HG02884 (cell line): ENCODE results near the gene SLC22A23.

Experiments
- ATAC-seq: cut with Tn5 transposase; IDR thresholded peaks from one replicate; pipeline ENCODE4 v1.9.1; 2021; ENCODE audit warnings: mild to moderate bottlenecking, moderate library complexity; ENCODE audit not compliant: unreplicated experiment

The SLC22A23 gene

GRCh38 chr6:3372912-3373554 lies 83.8 kb downstream of the SLC22A23 start:
- no peak for ATAC-seq

- ATAC-seq, result no peak
Observed at GRCh38 chr6:3372184-3372846, 84.5 kb downstream of the SLC22A23 start.

DNA sequence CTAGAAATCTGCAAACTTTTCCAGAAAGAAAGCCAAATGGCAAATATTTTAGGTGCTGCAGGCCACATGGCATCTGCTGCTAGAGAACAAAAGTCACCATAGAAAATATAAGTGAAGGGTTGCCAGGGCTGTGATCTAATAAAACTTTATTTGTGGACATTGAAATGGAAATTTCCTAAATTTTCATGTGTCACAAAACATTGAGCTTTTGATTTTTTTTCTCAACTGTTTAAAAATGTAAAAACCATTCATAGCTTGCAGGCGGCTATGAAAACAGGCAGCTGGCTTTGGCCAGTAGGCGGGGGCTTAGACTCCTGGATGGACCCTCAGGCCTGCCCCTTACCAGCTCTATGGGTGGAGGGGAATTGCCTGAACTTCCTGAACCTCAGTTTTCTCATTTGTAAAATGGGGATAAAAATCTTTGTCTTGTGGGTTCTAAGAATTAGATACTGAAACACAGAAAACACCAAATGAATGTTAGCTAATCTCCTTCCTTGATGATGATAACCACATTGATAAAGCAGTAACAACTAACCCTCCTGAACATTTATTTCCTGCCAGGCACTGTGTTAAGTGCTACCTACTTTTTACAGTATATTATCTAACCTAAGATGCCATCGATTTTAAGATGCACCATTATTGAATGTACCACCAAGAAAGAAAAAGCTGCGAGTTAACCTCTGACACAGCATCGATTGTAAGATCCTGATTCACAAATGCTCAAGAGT lies 85.5 kb downstream of the SLC22A23 start:
- ATAC-seq, result no peak

DNA sequence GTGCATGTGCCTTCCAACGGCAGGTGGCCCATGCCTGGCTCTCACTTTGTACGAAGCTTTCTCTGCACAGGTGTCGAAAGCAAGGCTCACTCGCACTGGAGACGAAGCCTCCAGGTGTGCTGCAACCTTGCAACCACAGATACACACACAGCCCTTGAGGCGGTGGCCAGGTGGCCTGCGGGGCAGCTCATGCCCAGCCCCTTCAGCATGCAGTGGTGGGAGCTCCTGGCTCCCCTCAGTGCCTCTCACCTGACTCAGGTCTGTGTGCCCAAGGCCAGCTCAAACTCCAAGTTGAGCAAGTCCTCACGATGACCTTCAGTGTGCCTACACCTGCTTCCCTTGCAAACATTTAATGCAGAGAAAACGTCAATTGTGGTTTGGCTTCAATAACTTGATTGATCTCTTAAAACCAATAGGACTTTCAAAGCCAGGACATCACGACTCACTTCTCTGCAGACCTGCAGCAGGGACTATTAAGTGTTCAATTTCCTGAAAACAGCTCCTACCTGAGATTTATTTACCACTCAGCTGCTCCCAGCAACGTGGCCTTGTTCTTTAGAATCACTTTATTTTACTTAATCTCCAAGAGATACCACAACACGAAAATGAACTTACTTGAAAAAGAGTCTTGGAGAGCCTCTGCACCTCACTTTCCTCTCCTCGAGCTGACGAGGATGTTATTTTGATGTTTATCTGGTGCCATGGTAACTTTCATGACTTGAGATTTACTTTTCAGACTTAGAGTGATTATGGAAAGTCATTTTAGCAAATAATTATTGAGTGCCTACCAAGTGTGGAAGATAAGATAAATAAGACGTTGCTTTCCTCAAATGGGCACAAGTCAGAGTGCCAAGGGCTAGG lies 86.3 kb downstream of the SLC22A23 start:
- no peak for ATAC-seq

DNA sequence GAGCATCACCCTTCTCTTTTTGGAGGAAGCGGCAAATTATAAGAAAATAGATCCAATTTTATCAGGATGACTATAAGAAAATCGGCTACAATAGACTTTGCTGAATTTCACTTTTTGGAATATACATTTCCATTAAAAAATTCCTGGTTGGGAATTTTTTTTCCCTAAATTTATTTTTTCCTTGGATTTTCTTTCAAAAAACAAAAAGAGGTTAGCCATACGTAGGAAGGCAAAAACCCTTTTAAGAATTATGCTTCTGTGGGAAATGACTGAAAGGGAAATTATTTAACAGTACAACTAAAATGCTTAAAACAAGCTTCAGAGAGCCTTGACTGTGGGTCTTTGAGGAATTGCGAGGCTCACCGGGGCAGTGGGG lies 86.9 kb downstream of the SLC22A23 start:
- no peak for ATAC-seq

- ATAC-seq, result no peak
Observed at GRCh38 chr6:3368685-3369084, 88.2 kb downstream of the SLC22A23 start.

DNA sequence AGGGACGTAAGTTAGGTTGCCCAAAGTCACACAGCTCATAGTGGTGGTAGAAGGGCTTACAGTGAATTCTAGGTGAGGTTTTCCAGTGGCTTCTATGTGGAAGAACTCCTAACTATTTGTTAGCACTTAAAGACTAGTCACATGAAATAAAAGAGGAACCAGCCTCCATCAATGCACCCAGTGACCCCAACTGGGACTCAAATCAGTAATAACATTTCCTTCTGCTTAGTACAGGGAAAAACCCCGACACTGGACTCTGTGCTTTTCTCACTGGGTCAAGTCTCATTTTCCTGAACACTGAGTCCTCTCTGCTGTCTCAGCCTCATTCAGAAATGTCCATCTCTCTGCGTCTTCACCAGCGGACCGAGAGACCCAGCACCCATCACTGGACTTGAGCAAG lies 89.2 kb downstream of the SLC22A23 start:
- no peak for ATAC-seq

DNA sequence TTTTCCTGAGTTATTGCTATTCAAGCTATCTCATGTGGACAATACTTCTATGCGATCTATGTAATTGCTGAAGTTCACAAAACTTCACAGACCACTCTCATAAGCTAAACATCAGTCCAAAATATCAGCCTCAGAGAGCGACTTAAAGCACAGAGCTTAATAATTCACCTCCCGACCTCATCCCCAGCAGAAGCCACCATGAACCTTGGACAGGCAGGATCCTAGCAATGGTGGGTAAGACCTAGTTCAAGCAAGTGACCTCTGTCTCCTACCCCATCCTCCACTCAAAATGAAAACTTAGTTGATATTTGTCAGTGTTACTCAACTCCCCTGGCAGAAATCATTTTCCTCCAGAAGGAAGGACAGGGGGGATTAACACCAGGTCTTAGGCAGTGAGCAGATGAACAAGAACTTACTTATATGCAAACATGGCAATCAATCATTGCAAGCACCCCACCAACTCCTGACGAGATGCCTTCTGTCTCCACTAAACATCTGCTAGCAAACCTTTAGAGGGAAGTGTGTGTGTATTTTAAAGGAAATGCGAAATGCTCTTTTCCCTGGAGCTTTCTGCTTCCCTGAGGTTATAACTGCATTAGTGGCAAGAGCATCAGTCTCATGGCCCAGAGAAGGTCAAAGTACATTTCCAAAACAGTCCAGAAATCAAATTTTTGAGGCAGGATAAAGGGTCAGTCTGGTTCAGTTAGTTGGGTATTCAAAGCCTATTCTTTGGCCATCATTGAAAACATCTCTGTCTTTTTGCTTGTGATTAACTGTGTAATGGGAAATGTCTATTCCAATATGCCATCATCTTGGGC lies 90.0 kb downstream of the SLC22A23 start:
- no peak for ATAC-seq

- no peak for ATAC-seq
Observed at GRCh38 chr6:3364391-3364790, 92.5 kb downstream of the SLC22A23 start.

GRCh38 chr6:3363296-3364025 lies 93.4 kb downstream of the SLC22A23 start:
- no peak for ATAC-seq

DNA sequence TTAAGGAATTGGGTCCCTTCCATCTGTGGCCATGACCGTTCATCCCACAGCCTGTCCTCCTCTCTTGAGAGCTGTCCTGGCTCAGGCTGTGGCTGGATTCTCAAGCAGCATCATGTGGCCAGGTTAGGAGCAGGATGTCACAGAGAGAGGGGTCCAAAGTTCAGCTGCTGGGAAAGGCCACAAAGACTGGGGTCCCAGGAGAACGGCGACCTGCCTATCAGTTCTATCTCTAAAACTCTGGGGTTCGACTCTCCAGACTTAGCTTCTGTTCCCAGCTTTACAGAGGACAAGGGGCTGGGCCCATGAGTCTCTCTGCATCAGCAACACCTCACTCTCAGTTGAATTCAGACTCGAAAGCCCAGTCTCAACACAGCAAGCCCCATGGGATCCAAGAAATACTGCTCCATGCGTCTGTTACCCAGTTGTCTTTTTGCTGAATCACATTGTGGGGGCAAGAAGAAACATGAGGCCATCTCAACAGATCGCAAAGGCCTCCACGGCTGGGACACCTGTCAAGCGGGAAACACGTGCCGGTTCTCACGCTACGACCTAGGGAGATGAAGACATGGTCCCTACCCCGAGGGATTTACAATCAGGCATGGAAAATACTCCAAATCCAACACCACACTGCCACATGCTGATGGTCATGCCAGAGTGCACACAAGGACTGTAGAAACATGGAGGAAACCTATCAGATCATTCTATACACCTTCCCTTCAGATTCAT lies 95.4 kb downstream of the SLC22A23 start:
- ATAC-seq, result no peak

DNA sequence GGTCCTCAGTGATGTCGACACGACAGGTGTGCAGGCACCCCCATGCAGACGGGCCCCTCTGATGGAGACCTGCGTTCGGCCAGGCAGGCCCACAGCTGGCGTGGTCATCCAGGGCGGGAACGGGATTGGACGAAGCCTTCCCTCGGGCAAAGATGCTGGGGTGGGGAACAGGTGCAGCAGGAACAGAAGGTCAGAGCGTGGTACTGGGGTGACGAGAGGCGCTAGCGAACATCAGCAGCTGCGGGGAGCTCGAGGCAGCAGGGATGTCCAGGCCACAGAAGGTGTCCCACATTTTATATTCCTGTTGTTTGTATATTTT lies 96.2 kb downstream of the SLC22A23 start:
- ATAC-seq, result no peak

DNA sequence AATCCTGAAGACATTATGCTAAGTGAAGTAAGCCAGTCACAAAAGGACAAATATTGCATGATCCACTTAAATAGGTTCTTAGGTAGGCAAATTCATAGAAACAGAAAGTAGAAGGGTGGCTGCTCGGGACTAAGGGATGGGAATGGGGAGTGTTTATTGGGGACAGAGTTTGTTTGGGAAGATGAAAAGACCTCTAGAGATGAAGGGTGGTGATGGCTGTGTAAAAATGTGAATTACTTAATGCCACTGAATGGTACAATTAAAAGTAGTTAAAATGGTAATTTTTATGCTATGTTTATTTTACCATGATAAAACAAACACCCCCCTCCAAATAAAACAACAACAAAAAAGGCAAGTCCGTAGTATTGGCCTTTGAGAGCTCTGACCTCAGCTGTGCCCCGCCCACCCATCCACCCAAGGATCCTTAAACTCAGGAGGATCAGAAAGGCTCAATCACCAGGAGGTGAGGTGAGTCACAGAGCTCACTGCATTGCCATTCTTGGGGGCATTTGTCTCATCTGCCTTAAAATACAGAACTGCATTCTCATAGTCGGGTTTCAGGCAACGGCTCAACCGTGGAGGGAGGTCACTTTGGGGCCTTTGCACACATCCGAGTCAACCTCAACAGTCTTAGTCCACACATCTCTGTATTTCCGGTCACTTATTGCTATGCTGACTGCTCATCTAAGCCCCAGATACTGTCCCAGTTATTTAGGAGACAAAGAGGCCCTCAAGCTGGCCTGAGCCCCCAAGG lies 96.7 kb downstream of the SLC22A23 start:
- no peak for ATAC-seq

GRCh38 chr6:3359101-3359752 lies 97.6 kb downstream of the SLC22A23 start:
- ATAC-seq, result no peak

DNA sequence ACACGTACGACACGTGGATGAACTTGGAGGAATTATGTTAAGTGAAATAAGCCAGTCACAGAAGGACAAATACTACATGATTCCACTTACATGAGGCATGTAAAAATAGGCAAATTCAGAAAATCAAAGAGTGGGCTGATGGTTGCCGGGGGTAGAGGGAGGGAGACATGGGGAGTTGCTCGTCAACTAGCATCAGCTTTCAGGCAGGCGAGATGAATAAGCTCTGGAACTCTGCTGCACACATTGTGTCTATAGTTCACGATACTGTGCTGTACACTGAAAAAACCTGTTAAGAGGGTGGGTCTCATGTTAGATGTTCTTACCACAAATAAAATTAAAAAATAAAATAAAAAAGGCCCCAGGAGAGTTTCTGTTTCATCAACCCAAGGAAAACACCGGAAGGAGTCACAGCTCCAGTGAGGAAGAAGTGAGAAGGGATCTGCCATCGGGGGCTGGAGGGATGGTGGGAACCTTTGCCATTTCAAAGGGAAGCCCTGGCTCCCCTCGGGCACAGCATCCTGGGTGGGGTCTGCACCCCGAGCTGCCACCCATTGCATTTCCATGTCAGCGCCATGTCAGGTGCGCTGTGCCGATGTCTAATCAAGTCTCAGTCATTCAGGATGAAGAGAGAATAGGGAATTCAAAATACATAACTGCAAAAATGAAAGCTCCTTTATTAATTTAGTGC lies 98.3 kb downstream of the SLC22A23 start:
- no peak for ATAC-seq

DNA sequence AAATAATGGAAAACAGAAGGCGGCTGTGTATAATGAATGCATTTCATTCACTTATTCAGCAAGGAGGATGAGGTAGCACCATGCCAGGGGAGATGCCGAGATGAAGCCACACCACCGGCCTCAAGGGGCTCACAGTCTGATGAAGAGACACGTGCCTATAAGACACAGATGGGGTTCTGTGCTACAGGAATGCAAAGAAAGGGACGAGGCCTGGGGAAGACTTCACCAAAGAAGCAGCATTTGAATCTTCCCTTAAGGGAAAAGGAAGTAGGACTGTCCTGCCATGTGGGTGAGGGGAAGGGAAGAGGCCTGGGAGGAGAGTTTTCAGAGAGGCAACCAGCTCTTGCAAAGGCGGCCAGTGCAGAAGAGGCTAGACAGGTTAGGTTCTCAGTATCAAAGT lies 99.2 kb downstream of the SLC22A23 start:
- ATAC-seq, result no peak

- no peak for ATAC-seq
Observed at GRCh38 chr6:3356824-3357420, 99.9 kb downstream of the SLC22A23 start.
